ENCODE data around the gene SPIN2A.
"Not testable (repeated sequence)": the region's sequence is repeated elsewhere in the genome, so short reads cannot be mapped to it uniquely, and the experiment has no call there.

Gene SPIN2A

GRCh38 chrX:57137073-57137472, at the start of gene SPIN2A:
Gene SPIN2A (minus strand): TSS chrX:57137397. CDS start chrX:57136597, 800 bp downstream.
- not testable (repeated sequence) for DNase-seq

GRCh38 chrX:57178605-57179004, 41.4 kb upstream of the SPIN2A start:
- DNase-seq, result no peak

GRCh38 chrX:57177070-57177469, 39.9 kb upstream of the SPIN2A start:
- DNase-seq, result no peak

GRCh38 chrX:57172544-57172943, 35.3 kb upstream of the SPIN2A start:
- DNase-seq, result no peak

DNA sequence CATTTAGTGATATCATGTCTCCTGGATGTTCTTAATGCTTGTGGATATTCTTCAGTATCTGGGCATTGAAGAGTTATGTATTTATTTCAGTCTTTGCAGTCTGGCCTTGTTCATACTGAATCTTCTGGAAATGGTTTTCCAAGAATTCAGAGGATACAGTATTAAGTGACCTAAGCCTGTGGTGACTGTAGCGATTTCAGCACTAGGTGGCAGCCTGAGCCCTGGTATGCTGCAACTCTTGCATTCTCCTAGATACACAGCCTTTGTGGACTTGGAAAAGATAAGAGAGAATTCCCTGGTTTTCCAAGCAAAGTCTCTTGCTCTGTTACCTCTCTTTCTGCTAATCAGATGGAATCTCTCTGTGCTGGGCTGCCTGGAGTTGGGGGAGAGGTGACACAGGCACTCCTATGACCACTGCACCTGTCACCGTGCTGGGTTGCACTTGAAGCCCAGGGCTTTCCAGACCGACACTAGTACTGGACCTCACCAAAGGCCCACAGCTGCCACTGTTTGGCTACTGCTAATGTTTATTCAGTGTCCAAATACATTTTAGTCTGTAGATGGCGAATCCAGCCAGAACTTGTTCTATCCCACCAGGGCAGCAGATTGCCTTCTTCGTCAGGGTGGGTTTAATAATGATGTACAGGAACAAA, 19.3 kb upstream of the SPIN2A start:
- DNase-seq, result no peak

DNA sequence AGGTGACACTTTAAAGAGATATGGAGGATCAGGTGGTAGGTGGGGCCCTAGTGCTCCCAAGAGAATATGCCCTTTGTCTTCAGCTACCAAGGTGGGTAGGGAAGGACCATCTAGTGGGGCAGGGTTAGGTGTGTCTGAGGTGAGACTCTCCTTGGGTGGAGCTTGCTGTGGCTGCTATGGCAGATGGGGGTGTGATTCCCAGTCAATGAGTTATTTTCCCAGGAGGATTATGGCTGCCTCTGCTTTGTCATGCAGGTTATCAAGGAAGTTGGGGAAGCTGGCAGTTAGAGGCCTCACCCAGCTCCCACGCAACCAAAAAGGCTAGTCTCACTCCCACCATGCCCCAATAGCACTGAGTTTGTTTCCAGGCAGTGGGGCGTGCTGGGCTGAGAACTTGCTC, 18.0 kb upstream of the SPIN2A start:
- no peak for DNase-seq

GRCh38 chrX:57152222-57152621, 15.0 kb upstream of the SPIN2A start:
- DNase-seq, result not testable (repeated sequence)

DNA sequence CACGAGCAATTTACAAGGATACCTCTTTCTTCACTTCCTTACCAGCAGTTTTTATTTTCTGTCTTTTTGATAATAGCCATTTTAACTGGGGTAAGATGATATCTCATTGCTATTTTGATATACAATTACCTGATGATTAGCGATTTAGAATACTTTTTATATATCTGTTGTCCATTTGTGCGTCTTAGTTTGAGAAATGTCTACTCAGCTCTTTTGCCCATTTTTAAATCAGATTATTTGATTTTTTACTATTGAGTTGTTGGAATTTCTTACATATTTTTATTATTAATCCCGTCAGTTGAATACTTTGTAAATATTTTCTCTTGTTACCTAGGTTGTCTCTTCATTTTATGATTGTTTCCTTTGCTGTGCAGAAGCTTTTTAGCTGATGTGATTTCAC, 1.5 kb upstream of the SPIN2A start:
- no peak for DNase-seq

- DNase-seq, result no peak
Measured at GRCh38 chrX:57137501-57137900, 304 bp upstream of the SPIN2A start.

- not testable (repeated sequence) for DNase-seq
Measured at GRCh38 chrX:57136589-57136988, 608 bp downstream of the SPIN2A start.

DNA sequence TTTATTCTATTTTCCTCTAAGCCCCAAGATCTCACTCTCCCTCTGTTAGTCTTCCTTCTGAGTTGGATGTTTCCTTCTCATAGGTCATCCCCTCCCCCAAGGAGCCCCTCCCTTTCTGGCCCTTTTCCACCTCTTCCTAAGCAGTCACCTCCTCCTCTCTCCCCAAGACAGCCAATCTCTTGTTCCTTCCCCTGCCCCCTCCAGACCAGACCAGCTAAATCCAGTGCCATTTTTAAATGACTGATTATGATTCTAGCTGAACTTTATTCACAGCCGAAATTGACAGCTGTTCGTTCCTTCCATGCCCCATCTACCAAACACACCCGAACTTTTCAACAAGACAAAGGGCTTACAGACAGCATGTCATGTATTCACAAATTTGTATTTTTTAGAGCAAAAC, 1.9 kb downstream of the SPIN2A start:
- no peak for DNase-seq

DNA sequence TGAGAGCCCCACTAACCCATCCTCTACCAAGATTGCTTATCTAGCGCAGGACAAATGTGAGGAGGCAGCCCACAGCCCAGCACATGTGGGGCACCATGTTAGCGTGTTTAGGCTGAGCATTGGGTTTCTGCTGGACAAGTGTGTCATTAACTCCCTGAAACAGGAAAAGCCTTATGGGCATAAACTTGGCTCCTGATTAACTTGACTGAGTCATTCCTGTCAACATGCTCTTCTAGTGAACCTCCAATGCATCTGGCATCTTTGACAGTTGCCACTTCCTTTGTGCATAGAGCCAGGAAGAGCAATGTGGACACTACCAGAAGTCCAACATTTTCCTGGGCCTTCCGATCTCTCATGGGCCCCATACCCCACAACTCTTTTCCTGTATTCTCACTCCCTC, 2.5 kb downstream of the SPIN2A start:
- DNase-seq, result no peak

- DNase-seq, result no peak
Measured at GRCh38 chrX:57133706-57134105, 3.5 kb downstream of the SPIN2A start.

- not testable (repeated sequence) for DNase-seq
Measured at GRCh38 chrX:57133284-57133683, 3.9 kb downstream of the SPIN2A start.

GRCh38 chrX:57132046-57132445, 5.2 kb downstream of the SPIN2A start:
- no peak for DNase-seq

- DNase-seq, result no peak
Measured at GRCh38 chrX:57121816-57122215, 15.4 kb downstream of the SPIN2A start.

- DNase-seq, result peak; percentile 76
Measured at GRCh38 chrX:57121162-57121755, 15.9 kb downstream of the SPIN2A start, which contains the start of gene SPIN2B. Gene SPIN2B (minus strand): TSS chrX:57121548.

DNA sequence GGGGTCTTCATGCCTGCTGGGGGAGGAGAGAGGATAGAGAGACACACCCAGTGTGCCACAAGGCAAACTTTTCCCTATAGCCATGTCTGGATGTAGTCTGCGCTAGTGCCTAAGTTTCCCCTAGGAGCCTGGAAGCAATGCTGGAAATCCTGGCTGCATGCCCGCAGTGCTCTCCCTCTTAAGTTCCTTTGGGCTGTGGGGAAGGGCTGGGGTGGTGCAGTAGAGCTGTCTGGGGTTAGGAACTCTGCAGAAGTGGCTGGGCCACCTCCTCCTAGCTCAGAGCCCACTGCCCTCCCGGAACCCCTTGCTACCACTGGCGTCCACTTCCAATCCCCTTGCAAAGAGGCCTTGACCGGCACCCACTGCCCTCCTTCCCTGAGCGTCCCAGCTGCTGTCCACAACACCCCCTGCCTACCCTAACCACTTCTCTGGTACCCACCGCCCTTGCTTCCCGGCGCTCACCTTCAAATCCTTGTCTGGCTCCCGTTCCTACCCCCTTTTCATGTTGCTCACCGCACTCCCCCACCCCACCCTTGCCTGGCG, 16.5 kb downstream of the SPIN2A start:
- DNase-seq, result not testable (repeated sequence)

DNA sequence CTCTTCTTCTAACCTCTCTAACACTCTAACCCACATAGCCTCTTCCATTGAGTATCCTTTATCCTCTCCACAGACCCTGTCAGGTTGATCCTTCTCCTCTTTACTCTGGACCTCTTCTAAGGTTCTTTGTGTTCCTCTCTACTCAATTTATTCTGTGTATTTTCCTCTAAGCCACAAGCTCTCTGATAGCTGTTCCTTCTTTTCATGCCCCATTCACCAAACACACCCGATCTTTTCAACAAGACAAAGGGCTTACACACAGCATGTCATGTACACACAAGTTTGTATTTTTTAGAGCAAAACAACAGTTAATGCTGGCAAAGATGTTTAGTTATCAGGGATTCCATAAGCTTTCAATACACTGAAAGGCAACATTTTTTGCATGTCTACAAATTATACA, 17.8 kb downstream of the SPIN2A start:
- DNase-seq, result no peak

- not testable (repeated sequence) for DNase-seq
Measured at GRCh38 chrX:57117566-57117965, 19.6 kb downstream of the SPIN2A start.

- DNase-seq, result no peak
Measured at GRCh38 chrX:57104921-57105398, 32.2 kb downstream of the SPIN2A start.

GRCh38 chrX:57104406-57104805, 32.8 kb downstream of the SPIN2A start:
- no peak for DNase-seq

DNA sequence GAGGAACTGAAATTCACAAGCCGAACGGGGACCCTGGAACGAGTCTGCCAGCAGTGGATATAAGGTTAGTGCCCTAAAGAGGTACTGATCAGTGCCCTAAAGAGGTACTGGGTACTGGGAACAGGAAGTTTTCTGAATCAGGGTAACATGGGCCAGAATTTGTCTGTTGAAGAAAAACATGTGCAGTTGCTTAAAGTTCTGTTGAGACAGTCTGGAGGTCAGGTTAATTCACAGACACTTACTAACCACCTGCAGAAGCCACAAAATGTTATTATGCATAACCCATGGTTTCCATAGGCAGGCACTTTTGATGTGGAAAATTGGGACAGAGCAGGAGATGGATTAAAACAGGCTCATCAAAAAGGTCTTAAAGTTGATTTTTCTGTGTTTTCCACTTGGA, 33.7 kb downstream of the SPIN2A start:
- DNase-seq, result no peak

GRCh38 chrX:57102918-57103317, 34.3 kb downstream of the SPIN2A start:
- peak in 1 of 2 donors; percentile 0 for DNase-seq

Measured in CD4-positive, alpha-beta T cell treated with Interleukin-1 beta for 1 hour (primary cell).